Mesendoderm (in vitro differentiated cells): ENCODE data around the gene MRPL52.
A peak's percentile ranks its signal among the peaks of the same experiment; 100 is the strongest.

Source experiments
- DNase-seq: peaks from one replicate; pipeline ENCODE4 v3.0.0; 2013
- H2AK5ac ChIP-seq: 2 replicates; pipeline ENCODE4 v1.6.1; 2013; ENCODE audit warnings: low read length, inconsistent platforms
- H2BK120ac ChIP-seq: 2 replicates; pipeline ENCODE4 v1.6.1; 2013; ENCODE audit warnings: low read depth, mild to moderate bottlenecking, low read length, moderate library complexity, mixed read lengths
- H2BK15ac ChIP-seq: replicated peaks from 2 replicates; pipeline ENCODE4 v1.6.1; 2013; ENCODE audit warnings: low read depth, mild to moderate bottlenecking, moderate library complexity
- H2BK5ac ChIP-seq: 2 replicates; pipeline ENCODE4 v1.6.1; 2013; ENCODE audit warnings: low read length, inconsistent platforms
- H3K18ac ChIP-seq: 2 replicates; pipeline ENCODE4 v1.6.1; 2013; ENCODE audit warnings: mild to moderate bottlenecking, low read length, mixed read lengths
- H3K23ac ChIP-seq: one replicate; pipeline ENCODE4 v1.6.1; 2013; ENCODE audit warnings: low read length
- H3K27ac ChIP-seq: 2 replicates; pipeline ENCODE4 v1.5.1; 2013; ENCODE audit warnings: low read depth, mild to moderate bottlenecking, inconsistent platforms, low read length, moderate library complexity
- H3K27me3 ChIP-seq: 2 replicates; pipeline ENCODE4 v1.6.1; 2013; ENCODE audit warnings: low read length, control low read depth, mild to moderate bottlenecking, inconsistent platforms; ENCODE audit not compliant: insufficient read depth, poor library complexity
- H3K36me3 ChIP-seq: 2 replicates; pipeline ENCODE4 v1.6.1; 2013; ENCODE audit warnings: low read length, inconsistent platforms; ENCODE audit not compliant: control insufficient read depth, insufficient read depth
- H3K4ac ChIP-seq: one replicate; pipeline ENCODE4 v1.6.1; 2013; ENCODE audit warnings: low read depth, mild to moderate bottlenecking, low read length, moderate library complexity
- H3K4me1 ChIP-seq: 2 replicates; pipeline ENCODE4 v1.6.1; 2013; ENCODE audit warnings: low read depth, low read length, inconsistent platforms; ENCODE audit not compliant: control insufficient read depth
- H3K4me2 ChIP-seq: 2 replicates; pipeline ENCODE4 v1.6.1; 2013; ENCODE audit warnings: low read length
- H3K4me3 ChIP-seq: 2 replicates; pipeline ENCODE4 v1.5.1; 2013; ENCODE audit warnings: mild to moderate bottlenecking, low read length
- H3K56ac ChIP-seq: one replicate; pipeline ENCODE4 v1.6.1; 2013; ENCODE audit warnings: low read length
- H3K79me1 ChIP-seq: 2 replicates; pipeline ENCODE4 v1.6.1; 2013; ENCODE audit warnings: low read length, inconsistent platforms
- H3K79me2 ChIP-seq: 2 replicates; pipeline ENCODE4 v1.6.1; 2013; ENCODE audit warnings: mild to moderate bottlenecking, low read length; ENCODE audit not compliant: control insufficient read depth, insufficient read depth
- H3K9ac ChIP-seq: 2 replicates; pipeline ENCODE4 v1.6.1; 2013; ENCODE audit warnings: low read length, inconsistent platforms
- H4K5ac ChIP-seq: one replicate; pipeline ENCODE4 v1.6.1; 2013; ENCODE audit warnings: low read length
- H4K8ac ChIP-seq: one replicate; pipeline ENCODE4 v1.6.1; 2013; ENCODE audit warnings: low read depth, mild to moderate bottlenecking, control low read depth, low read length, moderate library complexity
- whole genome bisulfite sequencing: extraction: QIAGEN DNeasy Blood & Tissue Kit; methylation state at CpG from one replicate; pipeline ENCODE4 v1.1.7; 2013; ENCODE audit warnings: low lambda C conversion rate, missing lambda C conversion rate; ENCODE audit not compliant: insufficient coverage; ENCODE audit errors: extremely low coverage; 5-methylcytosine and 5-hydroxymethylcytosine counted together

The MRPL52 gene

GRCh38 chr14:22870811-22871223 lies 41.1 kb downstream of the MRPL52 start:
- H3K4me2 ChIP-seq: peak overlapping the region; percentile 28
- no peak overlapping the region for H3K9ac ChIP-seq
- WGBS: no CpG with 5 or more reads among the region's 1 CpG
- peaks cover 8% of the 10 kb centered on the region for H3K36me3 ChIP-seq
- H2BK15ac ChIP-seq: no peak overlapping the region
- peak overlapping the region; percentile 66 for H3K27ac ChIP-seq
- no peak overlapping the region for H4K5ac ChIP-seq
- no peaks in the 10 kb centered on the region for H3K4me1 ChIP-seq
- no peak overlapping the region for H2BK120ac ChIP-seq
- H3K27me3 ChIP-seq: no peaks in the 10 kb centered on the region
- peaks cover 2% of the 10 kb centered on the region for H3K79me1 ChIP-seq
- peak overlapping the region; percentile 61 for H2BK5ac ChIP-seq
- H2AK5ac ChIP-seq: no peak overlapping the region
- H3K23ac ChIP-seq: no peak overlapping the region
- no peak overlapping the region for H3K18ac ChIP-seq
- no peak overlapping the region for H3K4ac ChIP-seq
- H3K79me2 ChIP-seq: no peaks in the 10 kb centered on the region
- DNase-seq: no peak
- peak overlapping the region; percentile 12 for H3K56ac ChIP-seq
- no peak overlapping the region for H4K8ac ChIP-seq
- H3K4me3 ChIP-seq: no peak overlapping the region

- Histone ChIP-seq H3K27me3 (no peaks in the 10 kb centered on the region), H3K9ac (peak within 1 kb of the TSS; percentile 97), H2BK15ac (peak within 1 kb of the TSS; percentile 61), H3K4me2 (peak within 1 kb of the TSS; percentile 93), H3K79me2 (no peaks in the 10 kb centered on the region), H3K4me3 (peak within 1 kb of the TSS; percentile 94), H3K79me1 (peaks cover 2% of the 10 kb centered on the region), H3K56ac (peak within 1 kb of the TSS; percentile 96), H3K27ac (peak within 1 kb of the TSS; percentile 99), H3K23ac (peak within 1 kb of the TSS; percentile 89), H2AK5ac (peak within 1 kb of the TSS; percentile 22), H2BK5ac (peak within 1 kb of the TSS; percentile 99), H3K4ac (peak within 1 kb of the TSS; percentile 95), H4K5ac (no peak within 1 kb of the TSS), H3K18ac (peak within 1 kb of the TSS; percentile 97), H3K4me1 (no peaks in the 10 kb centered on the region), H2BK120ac (peak within 1 kb of the TSS; percentile 56), H4K8ac (peak within 1 kb of the TSS; percentile 43), H3K36me3 (peaks cover 8% of the 10 kb centered on the region)
- WGBS: no CpG with 5 or more reads among the region's 50 CpGs
- DNase-seq: peak; percentile 98
Observed at GRCh38 chr14:22871224-22872032, 41.7 kb downstream of the MRPL52 start, which contains the start of gene LRP10. LRP10 (plus strand) TSS chr14:22871740; CDS start chr14:22872304, 564 bp downstream.

GRCh38 chr14:22872033-22872832 lies 42.5 kb downstream of the MRPL52 start:
- Histone ChIP-seq H2AK5ac (no peak overlapping the region), H3K27me3 (no peaks in the 10 kb centered on the region), H4K8ac (peak overlapping the region; percentile 43), H3K56ac (peak overlapping the region; percentile 96), H3K4ac (peak overlapping the region; percentile 95), H3K4me3 (peak overlapping the region; percentile 94), H2BK15ac (peak overlapping the region; percentile 61), H3K4me1 (no peaks in the 10 kb centered on the region), H3K79me1 (peaks cover 2% of the 10 kb centered on the region), H2BK120ac (peak overlapping the region; percentile 56), H3K27ac (peak overlapping the region; percentile 99), H3K36me3 (peaks cover 9% of the 10 kb centered on the region), H3K9ac (peak overlapping the region; percentile 97), H3K79me2 (no peaks in the 10 kb centered on the region), H3K18ac (peak overlapping the region; percentile 97), H3K4me2 (peak overlapping the region; percentile 77), H2BK5ac (peak overlapping the region; percentile 90), H4K5ac (no peak overlapping the region), H3K23ac (peak overlapping the region; percentile 89)
- peak; percentile 97 for DNase-seq
- WGBS: no CpG with 5 or more reads among the region's 45 CpGs

- peak overlapping the region; percentile 62 for H3K9ac ChIP-seq
- no peak overlapping the region for H2AK5ac ChIP-seq
- no peak overlapping the region for H3K18ac ChIP-seq
- H3K79me2 ChIP-seq: no peaks in the 10 kb centered on the region
- no peaks in the 10 kb centered on the region for H3K4me1 ChIP-seq
- no peak for DNase-seq
- H2BK5ac ChIP-seq: no peak overlapping the region
- peak overlapping the region; percentile 66 for H3K56ac ChIP-seq
- H3K36me3 ChIP-seq: peaks cover 9% of the 10 kb centered on the region
- H4K5ac ChIP-seq: no peak overlapping the region
- no CpG with 5 or more reads among the region's 10 CpGs for WGBS
- peaks cover 2% of the 10 kb centered on the region for H3K79me1 ChIP-seq
- peak overlapping the region; percentile 23 for H3K4me2 ChIP-seq
- no peak overlapping the region for H3K23ac ChIP-seq
- no peak overlapping the region for H3K4ac ChIP-seq
- H3K4me3 ChIP-seq: peak overlapping the region; percentile 5
- no peak overlapping the region for H3K27ac ChIP-seq
- no peaks in the 10 kb centered on the region for H3K27me3 ChIP-seq
- no peak overlapping the region for H2BK15ac ChIP-seq
- no peak overlapping the region for H4K8ac ChIP-seq
- no peak overlapping the region for H2BK120ac ChIP-seq
Observed at GRCh38 chr14:22872833-22873520, 43.3 kb downstream of the MRPL52 start.

GRCh38 chr14:22875003-22875747 lies 45.5 kb downstream of the MRPL52 start:
- no peak overlapping the region for H2BK120ac ChIP-seq
- H4K8ac ChIP-seq: no peak overlapping the region
- H3K4me1 ChIP-seq: no peaks in the 10 kb centered on the region
- H3K27ac ChIP-seq: no peak overlapping the region
- no peak overlapping the region for H3K4ac ChIP-seq
- no peak overlapping the region for H3K4me3 ChIP-seq
- H3K56ac ChIP-seq: no peak overlapping the region
- no peak overlapping the region for H2BK5ac ChIP-seq
- DNase-seq: no peak
- H3K9ac ChIP-seq: no peak overlapping the region
- no peak overlapping the region for H2BK15ac ChIP-seq
- H4K5ac ChIP-seq: no peak overlapping the region
- no peaks in the 10 kb centered on the region for H3K27me3 ChIP-seq
- no CpG with 5 or more reads among the region's 15 CpGs for WGBS
- H2AK5ac ChIP-seq: no peak overlapping the region
- no peak overlapping the region for H3K18ac ChIP-seq
- H3K36me3 ChIP-seq: peaks cover 10% of the 10 kb centered on the region
- peaks cover 2% of the 10 kb centered on the region for H3K79me1 ChIP-seq
- H3K4me2 ChIP-seq: no peak overlapping the region
- no peak overlapping the region for H3K23ac ChIP-seq
- no peaks in the 10 kb centered on the region for H3K79me2 ChIP-seq
